Brain microvascular endothelial cell (primary cell): ENCODE results near the gene UHRF1.
"Not testable (repeated sequence)": the region's sequence is repeated elsewhere in the genome, so short reads cannot be mapped to it uniquely, and the experiment has no call there.

Experiments
- DNase-seq: peaks from one replicate; pipeline ENCODE4 v3.0.0-alpha.2; 2020
- H3K27ac ChIP-seq: fragments of 250-450 bp; sonication (Bioruptor Pico); 2 replicates; pipeline ENCODE4 v1.5.1; 2020; ENCODE audit warnings: mild to moderate bottlenecking, moderate library complexity
- H3K27me3 ChIP-seq: fragments of 250-450 bp; sonication (Bioruptor Pico); replicated peaks from 2 replicates; pipeline ENCODE4 v1.5.1; 2020; ENCODE audit warnings: mild to moderate bottlenecking
- H3K36me3 ChIP-seq: fragments of 250-450 bp; sonication (Bioruptor Pico); replicated peaks from 2 replicates; pipeline ENCODE4 v1.5.1; 2020; ENCODE audit warnings: mild to moderate bottlenecking
- H3K4me3 ChIP-seq: 2 replicates; pipeline ENCODE4 v1.5.1; 2011; ENCODE audit warnings: low read depth, mild to moderate bottlenecking, control low read depth, low read length, moderate library complexity
- in situ Hi-C: cut with HindIII; loops from 2 replicates; pipeline ENCODE4 v1.10.0; 2017; ENCODE audit warnings: low sequenced_read_pairs, low pct_ligation_motif_present
- TF ChIP-seq, protein P1 (sequence below): IDR thresholded peaks from 2 replicates; pipeline ENCODE4 v1.5.1; 2011; ENCODE audit warnings: low read depth, mild to moderate bottlenecking, moderate library complexity, low read length, control low read depth, inconsistent platforms; ENCODE audit errors: missing control alignments

Gene UHRF1

GRCh38 chr19:4974880-4975469, 65.7 kb downstream of the UHRF1 start:
- no peak for DNase-seq
- in situ Hi-C loops, result no loop called here
- no peak overlapping the region for H3K4me3 ChIP-seq
- no peaks in the 10 kb centered on the region for H3K27me3 ChIP-seq
- no peaks in the 10 kb centered on the region for H3K36me3 ChIP-seq
- no peak overlapping the region for H3K27ac ChIP-seq
- TF ChIP-seq, protein P1, sequence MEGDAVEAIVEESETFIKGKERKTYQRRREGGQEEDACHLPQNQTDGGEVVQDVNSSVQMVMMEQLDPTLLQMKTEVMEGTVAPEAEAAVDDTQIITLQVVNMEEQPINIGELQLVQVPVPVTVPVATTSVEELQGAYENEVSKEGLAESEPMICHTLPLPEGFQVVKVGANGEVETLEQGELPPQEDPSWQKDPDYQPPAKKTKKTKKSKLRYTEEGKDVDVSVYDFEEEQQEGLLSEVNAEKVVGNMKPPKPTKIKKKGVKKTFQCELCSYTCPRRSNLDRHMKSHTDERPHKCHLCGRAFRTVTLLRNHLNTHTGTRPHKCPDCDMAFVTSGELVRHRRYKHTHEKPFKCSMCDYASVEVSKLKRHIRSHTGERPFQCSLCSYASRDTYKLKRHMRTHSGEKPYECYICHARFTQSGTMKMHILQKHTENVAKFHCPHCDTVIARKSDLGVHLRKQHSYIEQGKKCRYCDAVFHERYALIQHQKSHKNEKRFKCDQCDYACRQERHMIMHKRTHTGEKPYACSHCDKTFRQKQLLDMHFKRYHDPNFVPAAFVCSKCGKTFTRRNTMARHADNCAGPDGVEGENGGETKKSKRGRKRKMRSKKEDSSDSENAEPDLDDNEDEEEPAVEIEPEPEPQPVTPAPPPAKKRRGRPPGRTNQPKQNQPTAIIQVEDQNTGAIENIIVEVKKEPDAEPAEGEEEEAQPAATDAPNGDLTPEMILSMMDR, result no peak

GRCh38 chr19:4975601-4976000, 66.3 kb downstream of the UHRF1 start:
- H3K36me3 ChIP-seq, H3K27ac ChIP-seq, in situ Hi-C loops, DNase-seq, H3K4me3 ChIP-seq, H3K27me3 ChIP-seq: not testable (repeated sequence)

GRCh38 chr19:4976401-4977298, 67.3 kb downstream of the UHRF1 start:
- Histone ChIP-seq H3K4me3 (no peak overlapping the region), H3K27me3 (no peaks in the 10 kb centered on the region), H3K36me3 (no peaks in the 10 kb centered on the region), H3K27ac (no peak overlapping the region)
- DNase-seq, result no peak
- in situ Hi-C loops, result no loop called here
- TF ChIP-seq, protein P1, result peak; percentile 62

- DNase-seq, result peak; percentile 88
- no peak overlapping the region for H3K4me3 ChIP-seq
- in situ Hi-C loops, result no loop called here
These were observed 68.2 kb downstream of the UHRF1 start for GRCh38 chr19:4977299-4978174.

DNA sequence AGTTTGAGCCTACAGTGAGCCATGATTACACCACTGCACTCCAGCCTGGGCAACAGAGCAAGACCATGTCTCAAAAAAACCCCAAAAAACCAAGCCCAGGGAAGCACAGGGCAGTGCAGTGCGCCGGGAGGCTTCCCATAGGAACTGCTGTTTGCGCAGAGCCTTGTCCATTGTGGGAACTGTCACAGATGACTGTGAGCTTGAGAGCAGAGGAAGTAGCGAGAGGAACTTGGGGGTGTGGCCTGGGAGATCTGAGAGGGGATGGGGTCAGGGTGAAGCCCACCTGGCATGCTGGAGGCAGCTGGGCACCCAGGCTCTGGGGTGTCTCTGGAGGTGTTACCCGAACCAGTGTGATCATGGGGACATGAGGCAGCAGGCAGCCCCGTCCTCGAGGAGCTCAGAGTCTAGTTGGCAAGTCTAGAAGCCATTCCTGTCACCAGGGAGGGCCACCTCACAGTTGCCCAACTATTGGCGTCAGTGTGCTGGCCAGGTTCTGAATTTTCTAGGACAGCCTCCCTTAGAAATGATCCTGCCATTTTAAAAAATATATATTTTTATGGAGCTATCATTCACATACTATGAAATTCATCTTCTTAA, 70.0 kb downstream of the UHRF1 start:
- in situ Hi-C loops, result no loop called here
- Histone ChIP-seq H3K4me3 (no peak overlapping the region), H3K27me3 (no peaks in the 10 kb centered on the region), H3K36me3 (no peaks in the 10 kb centered on the region), H3K27ac (no peak overlapping the region)
- TF ChIP-seq, protein P1, result no peak
- DNase-seq, result no peak

More at GRCh38 chr19:4977299-4978174, 68.2 kb downstream of the UHRF1 start:
- peak overlapping the region; percentile 40 for H3K27ac ChIP-seq
- TF ChIP-seq, protein P1, result peak; percentile 0
- H3K36me3 ChIP-seq, result no peaks in the 10 kb centered on the region
- no peaks in the 10 kb centered on the region for H3K27me3 ChIP-seq

GRCh38 chr19:4980067-4980466, 70.8 kb downstream of the UHRF1 start:
- H3K36me3 ChIP-seq, result no peaks in the 10 kb centered on the region
- no peak for DNase-seq
- H3K4me3 ChIP-seq, result no peak overlapping the region
- no peaks in the 10 kb centered on the region for H3K27me3 ChIP-seq
- no peak overlapping the region for H3K27ac ChIP-seq
- in situ Hi-C loops, result no loop called here
- TF ChIP-seq, protein P1, result no peak
